ENCODE data around the gene NLE1.

DNA sequence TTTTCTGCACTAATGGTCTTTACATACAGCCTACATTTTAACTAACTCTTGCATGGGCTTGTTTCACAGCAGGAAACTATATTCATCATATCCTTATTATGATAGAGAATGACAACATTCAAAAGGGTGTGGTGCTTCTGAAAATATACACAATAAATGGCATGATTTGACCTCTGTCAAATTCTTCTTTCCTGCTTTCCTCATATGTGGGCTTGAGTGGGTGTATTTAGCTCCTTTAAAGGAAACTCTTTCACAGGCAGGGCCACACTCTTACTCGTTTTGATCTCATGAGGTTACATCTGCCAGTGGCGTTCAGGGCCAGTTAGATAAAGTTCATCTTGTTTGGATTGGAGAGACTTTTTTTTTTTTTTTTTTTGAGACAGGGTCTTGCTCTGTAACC, 46.0 kb upstream of the NLE1 start:
- TF ChIP-seq, protein P1, sequence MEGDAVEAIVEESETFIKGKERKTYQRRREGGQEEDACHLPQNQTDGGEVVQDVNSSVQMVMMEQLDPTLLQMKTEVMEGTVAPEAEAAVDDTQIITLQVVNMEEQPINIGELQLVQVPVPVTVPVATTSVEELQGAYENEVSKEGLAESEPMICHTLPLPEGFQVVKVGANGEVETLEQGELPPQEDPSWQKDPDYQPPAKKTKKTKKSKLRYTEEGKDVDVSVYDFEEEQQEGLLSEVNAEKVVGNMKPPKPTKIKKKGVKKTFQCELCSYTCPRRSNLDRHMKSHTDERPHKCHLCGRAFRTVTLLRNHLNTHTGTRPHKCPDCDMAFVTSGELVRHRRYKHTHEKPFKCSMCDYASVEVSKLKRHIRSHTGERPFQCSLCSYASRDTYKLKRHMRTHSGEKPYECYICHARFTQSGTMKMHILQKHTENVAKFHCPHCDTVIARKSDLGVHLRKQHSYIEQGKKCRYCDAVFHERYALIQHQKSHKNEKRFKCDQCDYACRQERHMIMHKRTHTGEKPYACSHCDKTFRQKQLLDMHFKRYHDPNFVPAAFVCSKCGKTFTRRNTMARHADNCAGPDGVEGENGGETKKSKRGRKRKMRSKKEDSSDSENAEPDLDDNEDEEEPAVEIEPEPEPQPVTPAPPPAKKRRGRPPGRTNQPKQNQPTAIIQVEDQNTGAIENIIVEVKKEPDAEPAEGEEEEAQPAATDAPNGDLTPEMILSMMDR (IDR thresholded peaks at IDR 0.05) = no peak
- TF ChIP-seq TCF7L2 (IDR thresholded peaks at IDR 0.05; ENCODE audit: low read depth, low read length) (no peak), POLR2AphosphoS5 (IDR thresholded peaks at IDR 0.05; ENCODE audit: low read depth, low read length) (no peak)
